Liver (tissue), 2 donors: Measurements from ENCODE around the gene TRAF7.

ENCODE experiments used
- CTCF ChIP-seq: fragments of 150-350 bp; IDR thresholded peaks from 2 replicates; pipeline ENCODE4 v1.5.1; 2017; ENCODE audit warnings: improper control_type of control experiment, low read depth, low read length; ENCODE audit not compliant: missing input control
- MAX ChIP-seq: IDR thresholded peaks from 2 replicates; pipeline ENCODE4 v1.6.1; 2016; ENCODE audit warnings: antibody characterized with exemption
- donor health status: healthy.

GRCh38 chr16:2148714-2149629, 6.6 kb upstream of the TRAF7 start:
- TF ChIP-seq MAX (no peak), CTCF (no peak)
